Stimulated activated CD8-positive, alpha-beta memory T cell treated with anti-CD3 and anti-CD28 coated beads, Interleukin-15, amount 100 ng/mL, for 24 hours (primary cell): ENCODE data around the gene TM4SF1.

ENCODE experiments used
- DNase-seq: peaks from one replicate; pipeline ENCODE4 v3.0.0-alpha.2; 2020; ENCODE audit warnings: low read depth

The TM4SF1 gene

GRCh38 chr3:149375501-149376196 is 1.8 kb downstream of the TM4SF1 start:
- DNase-seq = no peak

GRCh38 chr3:149374793-149375500 is 2.5 kb downstream of the TM4SF1 start:
- no peak for DNase-seq

- no peak for DNase-seq
Measured at GRCh38 chr3:149374391-149374790, 3.1 kb downstream of the TM4SF1 start.

- DNase-seq = no peak
Measured at GRCh38 chr3:149373235-149374125, 4.0 kb downstream of the TM4SF1 start.

GRCh38 chr3:149371723-149372114 is 5.7 kb downstream of the TM4SF1 start:
- no peak for DNase-seq

GRCh38 chr3:149371001-149371722 is 6.3 kb downstream of the TM4SF1 start:
- no peak for DNase-seq

- no peak for DNase-seq
Measured at GRCh38 chr3:149369991-149370866, 7.2 kb downstream of the TM4SF1 start.

GRCh38 chr3:149368674-149369497 is 8.6 kb downstream of the TM4SF1 start:
- no peak for DNase-seq

GRCh38 chr3:149368201-149368673 is 9.2 kb downstream of the TM4SF1 start:
- DNase-seq = no peak

- no peak for DNase-seq
Measured at GRCh38 chr3:149366941-149367840, 10.3 kb downstream of the TM4SF1 start.

GRCh38 chr3:149366031-149366430 is 11.4 kb downstream of the TM4SF1 start:
- DNase-seq = no peak

GRCh38 chr3:149364624-149365023 is 12.8 kb downstream of the TM4SF1 start:
- DNase-seq = no peak

GRCh38 chr3:149363053-149363452 is 14.4 kb downstream of the TM4SF1 start:
- no peak for DNase-seq

GRCh38 chr3:149362366-149362765 is 15.1 kb downstream of the TM4SF1 start:
- no peak for DNase-seq

GRCh38 chr3:149356630-149357029 is 20.8 kb downstream of the TM4SF1 start:
- no peak for DNase-seq

- no peak for DNase-seq
Measured at GRCh38 chr3:149356044-149356592, 21.3 kb downstream of the TM4SF1 start.

- DNase-seq = no peak
Measured at GRCh38 chr3:149353581-149354184, 23.8 kb downstream of the TM4SF1 start.

GRCh38 chr3:149352556-149352955 is 24.9 kb downstream of the TM4SF1 start:
- DNase-seq = no peak
